IMR-90 (cell line): ENCODE measurements around the gene IL15RA. TPM values are rescaled to one million over a fixed set of nuclear protein-coding genes. Genes with fewer than 3 reads are reported as not detected.

Source experiments
- ATAC-seq: fragments of 200-7000 bp; cut with Tn5 transposase; 2 replicates; pipeline ENCODE4 v1.9.1; 2020; ENCODE audit warnings: low read depth, mild to moderate bottlenecking, moderate library complexity
- BruUV-seq: library from RNA; stranded (reverse); fragments of 400-500 nt; replicated peaks from 2 replicates; lab custom pipeline; 2021; lab: Mats Ljungman, UMichigan
- CTCF ChIA-PET: fragments of 300-600 bp; formaldehyde crosslinking; extraction: SDS; loops from one replicate; lab custom pipeline; 2021; ENCODE audit warnings: antibody characterized with exemption; lab: Yijun Ruan, JAX
- POLR2A ChIA-PET: fragments of 300-600 bp; sonication (Branson Sonifier 250); formaldehyde crosslinking; loops from one replicate; lab custom pipeline; 2022; ENCODE audit warnings: antibody characterized with exemption; ENCODE audit not compliant: unreplicated experiment; lab: Charles Lee
- DNase-seq: peaks from one replicate; pipeline ENCODE4 v3.0.0; 2013
- H2AFZ ChIP-seq: replicated peaks from 2 replicates; pipeline ENCODE3; 2013; ENCODE audit warnings: low read length, mild to moderate bottlenecking; ENCODE audit not compliant: poor library complexity
- H2AK5ac ChIP-seq: 2 replicates; pipeline ENCODE4 v1.6.1; 2013; ENCODE audit warnings: low read depth, low read length, inconsistent platforms
- H2AK9ac ChIP-seq: replicated peaks from 2 replicates; pipeline ENCODE3; 2013; ENCODE audit warnings: mild to moderate bottlenecking, low read depth, low read length, moderate library complexity; ENCODE audit not compliant: poor library complexity
- H2BK120ac ChIP-seq: 2 replicates; pipeline ENCODE4 v1.6.1; 2013; ENCODE audit warnings: low read depth, low read length, inconsistent platforms
- H2BK15ac ChIP-seq: 3 replicates; pipeline ENCODE4 v1.6.1; 2013; ENCODE audit warnings: low read depth, low read length, inconsistent platforms
- H2BK20ac ChIP-seq: 2 replicates; pipeline ENCODE4 v1.6.1; 2013; ENCODE audit warnings: low read depth, mild to moderate bottlenecking, inconsistent platforms, low read length, moderate library complexity
- H2BK5ac ChIP-seq: 2 replicates; pipeline ENCODE4 v1.6.1; 2013; ENCODE audit warnings: mild to moderate bottlenecking, low read depth, low read length, inconsistent platforms; ENCODE audit not compliant: poor library complexity, severe bottlenecking
- H3K14ac ChIP-seq: replicated peaks from 2 replicates; pipeline ENCODE4 v1.6.1; 2013; ENCODE audit warnings: low read depth, low read length, inconsistent platforms
- H3K18ac ChIP-seq: 2 replicates; pipeline ENCODE4 v1.6.1; 2013; ENCODE audit warnings: low read depth, low read length, control low read depth
- H3K23ac ChIP-seq: 2 replicates; pipeline ENCODE4 v1.6.1; 2013; ENCODE audit warnings: low read depth, low read length, inconsistent platforms
- H3K27ac ChIP-seq: 2 replicates; pipeline ENCODE4 v1.5.1; 2013; ENCODE audit warnings: mild to moderate bottlenecking, control low read depth, low read length; ENCODE audit not compliant: insufficient read depth
- H3K27me3 ChIP-seq: 2 replicates; pipeline ENCODE4 v1.6.1; 2013; ENCODE audit warnings: low read length; ENCODE audit not compliant: control insufficient read depth, insufficient read depth
- H3K36me3 ChIP-seq: 2 replicates; pipeline ENCODE4 v1.6.1; 2013; ENCODE audit warnings: low read length, mixed read lengths; ENCODE audit not compliant: control insufficient read depth, insufficient read depth
- H3K4ac ChIP-seq: 2 replicates; pipeline ENCODE4 v1.6.1; 2013; ENCODE audit warnings: low read depth, low read length, inconsistent platforms
- H3K4me1 ChIP-seq: 2 replicates; pipeline ENCODE4 v1.6.1; 2013; ENCODE audit warnings: low read length, mixed read lengths; ENCODE audit not compliant: control insufficient read depth, insufficient read depth
- H3K4me2 ChIP-seq: 2 replicates; pipeline ENCODE4 v1.6.1; 2013; ENCODE audit warnings: low read depth, mild to moderate bottlenecking, control low read depth, low read length, moderate library complexity
- H3K4me3 ChIP-seq: 2 replicates; pipeline ENCODE4 v1.5.1; 2013; ENCODE audit warnings: low read depth, mild to moderate bottlenecking, control low read depth, low read length, moderate library complexity; ENCODE audit not compliant: insufficient read depth
- H3K56ac ChIP-seq: 2 replicates; pipeline ENCODE4 v1.6.1; 2013; ENCODE audit warnings: low read length, inconsistent platforms; ENCODE audit not compliant: insufficient read depth; ENCODE audit errors: extremely low read depth
- H3K79me1 ChIP-seq, 2 experiments: 2 replicates each; pipeline ENCODE4 v1.6.1; 2013; ENCODE audit warnings: low read length in 2 of 2, inconsistent platforms in 1 of 2, low read depth in 1 of 2
- H3K9ac ChIP-seq: 2 replicates; pipeline ENCODE4 v1.6.1; 2013; ENCODE audit warnings: low read depth, low read length, control low read depth
- H3K9me1 ChIP-seq: 2 replicates; pipeline ENCODE4 v1.6.1; 2013; ENCODE audit warnings: low read length, inconsistent platforms; ENCODE audit not compliant: insufficient read depth
- H3K9me3 ChIP-seq: 2 replicates; pipeline ENCODE4 v1.6.1; 2013; ENCODE audit warnings: low read length; ENCODE audit not compliant: control insufficient read depth, insufficient read depth
- H4K20me1 ChIP-seq: 2 replicates; pipeline ENCODE4 v1.6.1; 2013; ENCODE audit warnings: low read length, inconsistent platforms; ENCODE audit not compliant: insufficient read depth
- H4K5ac ChIP-seq: 2 replicates; pipeline ENCODE4 v1.6.1; 2013; ENCODE audit warnings: mild to moderate bottlenecking, low read depth, low read length, control low read depth
- H4K8ac ChIP-seq, 2 experiments: 2 replicates each; pipeline ENCODE4 v1.6.1; 2013; ENCODE audit warnings: low read depth in 2 of 2, low read length in 2 of 2, control low read depth in 1 of 2, inconsistent platforms in 1 of 2
- H4K91ac ChIP-seq: 2 replicates; pipeline ENCODE4 v1.6.1; 2013; ENCODE audit warnings: low read depth, low read length, inconsistent platforms; ENCODE audit not compliant: insufficient read depth
- BHLHE40 ChIP-seq: fragments of 150-350 bp; IDR thresholded peaks from 2 replicates; pipeline ENCODE4 v1.6.1; 2016; ENCODE audit warnings: mild to moderate bottlenecking, low read depth, low read length
- CHD1 ChIP-seq: IDR thresholded peaks from 2 replicates; pipeline ENCODE4 v1.6.1; 2012; ENCODE audit warnings: low read depth, low read length, improper control_type of control experiment
- ELK1 ChIP-seq: fragments of 150-350 bp; IDR thresholded peaks from 2 replicates; pipeline ENCODE4 v1.6.1; 2016; ENCODE audit warnings: low read depth, mild to moderate bottlenecking, low read length, moderate library complexity, borderline replicate concordance
- FOS ChIP-seq: fragments of 150-350 bp; IDR thresholded peaks from 2 replicates; pipeline ENCODE4 v1.6.1; 2016; ENCODE audit warnings: low read depth, low read length
- MAFK ChIP-seq: IDR thresholded peaks from 2 replicates; pipeline ENCODE4 v1.6.1; 2012; ENCODE audit warnings: low read depth, low read length, improper control_type of control experiment
- MAZ ChIP-seq: IDR thresholded peaks from 2 replicates; pipeline ENCODE4 v1.6.1; 2012; ENCODE audit warnings: low read depth, mild to moderate bottlenecking, low read length, improper control_type of control experiment, moderate library complexity, borderline replicate concordance
- NFE2L2 ChIP-seq: fragments of 150-350 bp; IDR thresholded peaks from 2 replicates; pipeline ENCODE4 v1.6.1; 2016; ENCODE audit warnings: low read depth, mild to moderate bottlenecking, low read length
- RAD21 ChIP-seq: IDR thresholded peaks from 2 replicates; pipeline ENCODE4 v1.6.1; 2012; ENCODE audit warnings: low read length, improper control_type of control experiment
- RCOR1 ChIP-seq: IDR thresholded peaks from 2 replicates; pipeline ENCODE4 v1.6.1; 2012; ENCODE audit warnings: mild to moderate bottlenecking, low read length, improper control_type of control experiment; ENCODE audit not compliant: insufficient replicate concordance
- RFX5 ChIP-seq: IDR thresholded peaks from 2 replicates; pipeline ENCODE4 v1.8.0; 2012; ENCODE audit warnings: low read depth, mild to moderate bottlenecking, low read length, moderate library complexity
- SMC3 ChIP-seq: fragments of 150-350 bp; IDR thresholded peaks from 2 replicates; pipeline ENCODE4 v1.6.1; 2016; ENCODE audit warnings: low read depth, mild to moderate bottlenecking, antibody characterized with exemption, low read length, moderate library complexity
- WGBS, 2 experiments: methylation state at CpG; one replicate each; pipeline versions ENCODE4 v1.1.5 to v1.1.7; 2013; ENCODE audit warnings: missing lambda C conversion rate in 2 of 2; ENCODE audit not compliant: insufficient read length in 1 of 2; ENCODE audit errors: extremely low coverage in 2 of 2; 5-methylcytosine and 5-hydroxymethylcytosine counted together
- dilution Hi-C: fragments of 300-500 bp; cut with HindIII; formaldehyde crosslinking; loops from one replicate; pipeline ENCODE4 v1.14.3; 2018; ENCODE audit warnings: low sequenced_read_pairs; ENCODE audit not compliant: unreplicated experiment
- in situ Hi-C: fragments of 300-500 bp; cut with MboI; formaldehyde crosslinking; loops from 3 replicates; pipeline ENCODE4 v1.14.3; 2019; ENCODE audit warnings: low sequenced_read_pairs, inconsistent platforms, mixed read lengths
- intact Hi-C: fragments of 100-400 bp; cut with micrococcal nuclease; formaldehyde crosslinking; loops from 2 replicates; pipeline ENCODE4 v1.10.0; 2022
- polyA plus RNA-seq, 3 experiments: library from polyadenylated mRNA; depleted of rRNA; stranded (reverse); fragments of >200 nt; gene quantifications; 2 replicates each; pipeline ENCODE4 v1.2.3, GENCODE V29; 2012; ENCODE audit warnings: low replicate concordance in 1 of 3
- total RNA-seq: library from RNA; depleted of rRNA; stranded (reverse); fragments of >200 nt; gene quantifications from 2 replicates; pipeline ENCODE4 v1.2.3, GENCODE V29; 2012

The IL15RA gene
- total and polyA plus RNA-seq, 2 of the 4 experiments (the other 2 are of a cell fraction) = 2.0 to 7.6 TPM

GRCh38 chr10:5943536-5943935, 33.8 kb downstream of the IL15RA start (continued):
- TF ChIP-seq ELK1 (no peak), NFE2L2 (no peak), RAD21 (no peak)

GRCh38 chr10:5942474-5942873, 34.9 kb downstream of the IL15RA start:
- peak overlapping the region; percentile 50; the same call in 1 of the 2 replicates for H2BK20ac ChIP-seq
- no peaks in the 10 kb centered on the region for H3K9me3 ChIP-seq
- no peaks in the 10 kb centered on the region; the same call in 1 of the 2 replicates for H4K20me1 ChIP-seq
- no peak overlapping the region for H3K14ac ChIP-seq
- H2BK5ac ChIP-seq = no peak overlapping the region
- H3K79me1 ChIP-seq = peaks cover 0 to 20% of the 10 kb centered on the region in 2 experiments; a peak in 3 of 4 replicates
- no peak for ATAC-seq
- peaks cover 26% of the 10 kb centered on the region for H3K4me1 ChIP-seq
- intact Hi-C loops (no loop called here), in situ Hi-C loops (no loop called here), dilution Hi-C loops (no loop called here)
- H3K4me3 ChIP-seq = no peak overlapping the region
- H4K8ac ChIP-seq = no peak overlapping the region
- no peak overlapping the region for H3K23ac ChIP-seq
- no TSS peak for BruUV-seq
- H3K9ac ChIP-seq = no peak overlapping the region
- peak overlapping the region; percentile 86; the same call in 1 of the 2 replicates for H2AK5ac ChIP-seq
- H2AK9ac ChIP-seq = no peak overlapping the region
- H2BK15ac ChIP-seq = no peak overlapping the region
- H4K5ac ChIP-seq = no peak overlapping the region
- H3K36me3 ChIP-seq = peaks cover 13% of the 10 kb centered on the region
- H3K27me3 ChIP-seq = no peaks in the 10 kb centered on the region
- ChIA-PET CTCF (no interaction called here), POLR2A (no interaction called here)
- no peak overlapping the region for H3K18ac ChIP-seq
- peak overlapping the region; percentile 69 for H3K4ac ChIP-seq
- peak overlapping the region; percentile 70 for H2BK120ac ChIP-seq
- no peak overlapping the region for H3K56ac ChIP-seq
- no peak overlapping the region for H3K4me2 ChIP-seq
- 0 out of 2 replicates have a peak overlapping the region, but pooled peaks have one; percentile 29 for H4K91ac ChIP-seq
- no peak for DNase-seq
- H2AFZ ChIP-seq = no peak overlapping the region
- 96% methylated on average over 5 of the region's 16 CpGs; no CpG with 5 or more reads in 1 of the 2 experiments for WGBS, 2 experiments
- no peak overlapping the region for H3K27ac ChIP-seq
- TF ChIP-seq RAD21 (no peak), RFX5 (no peak), CHD1 (no peak), SMC3 (no peak), MAFK (no peak), RCOR1 (no peak), MAZ (no peak), FOS (no peak), BHLHE40 (no peak)
- peaks cover 22% of the 10 kb centered on the region for H3K9me1 ChIP-seq
